Measurements from ENCODE around the gene PHPT1. TPM values are rescaled to one million over a fixed set of nuclear protein-coding genes. Genes with fewer than 3 reads are reported as not detected.

Gene PHPT1
- total and polyA plus RNA-seq, 2 of the 13 experiments (the other 11 are each of a cell fraction or from before 2014, with no cell fraction given), result 189 to 192 TPM

GRCh38 chr9:136867480-136867879 lies 18.3 kb downstream of the PHPT1 start:
- CTCF ChIA-PET (ENCODE audit: low intra/inter-chr PET ratio, low total read pairs), result no interaction called here
- in situ Hi-C loops (cut with HindIII; ENCODE audit: extremely low pct_ligation_motif_present, low pct_unique_long_range_greater_than_20kb), result no loop called here
- Histone ChIP-seq H4K20me1 (ENCODE audit: insufficient read depth, low read length) (0 out of 2 replicates have a peak, but pooled peaks cover 7% of the 10 kb centered on the region), H3K27ac (ENCODE audit: extremely low read length, insufficient read depth, low read length) (no peak overlapping the region), H3K9ac (ENCODE audit: insufficient read depth, low read depth, low read length) (no peak overlapping the region), H2AFZ (ENCODE audit: low read length) (no peak overlapping the region), H3K4me3 (replicated peaks in 1 of 3; ENCODE audit: insufficient read depth in 1 of 3, low read depth in 2 of 3, low read length in 3 of 3) (peak overlapping the region in 1 of 3 experiments; percentile 87; a peak in 1 of 6 replicates), H3K36me3 (replicated peaks in 1 of 2; ENCODE audit: control insufficient read depth in 1 of 2, insufficient read depth in 2 of 2, low read length in 2 of 2) (peaks cover 10 to 18% of the 10 kb centered on the region in 2 experiments; a peak in 4 of 5 replicates), H3K4me1 (ENCODE audit: insufficient read depth, low read length) (peaks cover 33% of the 10 kb centered on the region), H3K9me3 (ENCODE audit: low read length) (peaks cover 4% of the 10 kb centered on the region), H3K79me2 (ENCODE audit: insufficient read depth, low read length) (peaks cover 20% of the 10 kb centered on the region), H3K4me2 (ENCODE audit: low read depth, low read length) (peak overlapping the region; percentile 59), H3K27me3 (ENCODE audit: control insufficient read depth in 1 of 2, insufficient read depth in 2 of 2, low read length in 2 of 2) (no peaks in the 10 kb centered on the region)
- 96% methylated on average over 18 of the region's 18 CpGs for WGBS (ENCODE audit: low lambda C conversion rate)
- no peak for FAIRE-seq
- no peak for DNase-seq (ENCODE audit: low spot score)
- intact Hi-C loops (cut with micrococcal nuclease; ENCODE audit: unreplicated experiment), result no loop called here
- BruUV-seq (replicated peaks), result TSS peak; percentile 83
- no peak for ATAC-seq
- POLR2A ChIA-PET, result interaction anchor here (1.1 kb wide), 1 partner anchor 15 kb away, joined by 3 read pairs; no protein-coding TSS in a partner anchor
- TF ChIP-seq ZNF367 (CRISPR knock-in tag; IDR thresholded peaks at IDR 0.05; ENCODE audit: borderline replicate concordance) (no peak), ZNF432 (CRISPR knock-in tag; IDR thresholded peaks at IDR 0.05; ENCODE audit: borderline replicate concordance) (no peak), SIX1 (CRISPR knock-in tag; IDR thresholded peaks at IDR 0.05; ENCODE audit: borderline replicate concordance) (no peak), TP53 (CRISPR knock-in tag; conservative IDR thresholded peaks at IDR 0.05) (no peak), EZH2 (conservative IDR thresholded peaks at IDR 0.05; ENCODE audit: low read depth, low read length) (no peak), SNAPC4 (CRISPR knock-in tag; IDR thresholded peaks at IDR 0.05) (no peak), PBX2 (CRISPR knock-in tag; IDR thresholded peaks at IDR 0.05) (no peak), ZNF496 (CRISPR knock-in tag; IDR thresholded peaks at IDR 0.05; ENCODE audit: insufficient replicate concordance) (no peak), ZNF605 (CRISPR knock-in tag; IDR thresholded peaks at IDR 0.05) (no peak), NFAT5 (CRISPR knock-in tag; IDR thresholded peaks at IDR 0.05) (no peak), ZKSCAN8 (CRISPR knock-in tag; IDR thresholded peaks at IDR 0.05; ENCODE audit: borderline replicate concordance) (no peak), ZC3H4 (CRISPR knock-in tag; IDR thresholded peaks at IDR 0.05; ENCODE audit: borderline replicate concordance) (no peak), JUND (CRISPR knock-in tag; IDR thresholded peaks at IDR 0.05) (no peak)

Data from HepG2 (cell line).